Adipose tissue (tissue), 3 donors: ENCODE results near the gene ATP13A1. TPM values are rescaled to one million over a fixed set of nuclear protein-coding genes. Genes with fewer than 3 reads are reported as not detected.
"Not testable (repeated sequence)": the region's sequence is repeated elsewhere in the genome, so short reads cannot be mapped to it uniquely, and the experiment has no call there.

Experiments
- H3K27ac ChIP-seq: one replicate; pipeline ENCODE4 v1.5.1; 2013; ENCODE audit warnings: low read depth, low read length
- WGBS, 3 donors: extraction: QIAGEN DNeasy Blood & Tissue Kit; methylation state at CpG; one replicate each; pipeline ENCODE4 v1.1.7; 2013; 5-methylcytosine and 5-hydroxymethylcytosine counted together
- polyA plus RNA-seq, 3 donors: library from polyadenylated mRNA; stranded (reverse); fragments of 200-250 nt; gene quantifications; one replicate each; pipeline ENCODE4 v1.2.3, GENCODE V29; 2013
- donor health status: healthy with polysubstance abuse.
- donor health status: Bipolar disorder and iron deficiency.
- donor health status: healthy.

ATP13A1 gene
- polyA plus RNA-seq, 3 donors = 14.5 to 30.3 (median 24.5) TPM

- WGBS, 3 donors = 72 to 84% (median 79%) methylated on average over 9 of the region's 9 CpGs
- no peak overlapping the region for H3K27ac ChIP-seq
Observed at GRCh38 chr19:19602136-19602712, 61.3 kb downstream of the ATP13A1 start.

- H3K27ac ChIP-seq = no peak overlapping the region
- WGBS, 3 donors = 62 to 78% (median 72%) methylated on average over 1 of the region's 1 CpG
Observed at GRCh38 chr19:19600793-19601330, 62.6 kb downstream of the ATP13A1 start.

- not testable (repeated sequence) for H3K27ac ChIP-seq
Observed at GRCh38 chr19:19598728-19599451, 64.6 kb downstream of the ATP13A1 start.

GRCh38 chr19:19597809-19598306, 65.6 kb downstream of the ATP13A1 start:
- H3K27ac ChIP-seq = no peak overlapping the region

More at GRCh38 chr19:19598728-19599451, 64.6 kb downstream of the ATP13A1 start:
- WGBS, 3 donors = 89 to 91% (median 90%) methylated on average over 20 of the region's 20 CpGs

More at GRCh38 chr19:19597809-19598306, 65.6 kb downstream of the ATP13A1 start:
- 60 to 72% (median 71%) methylated on average over 8 of the region's 8 CpGs for WGBS, 3 donors

Other genes with a start within 250 kb of the ATP13A1 start
- 1 to 10 TPM in 2 of 3 donors, under 1 TPM in 1; 0.82 to 1.2 (median 1.1) TPM for gene TSSK6, start 148.1 kb downstream of the ATP13A1 start, polyA plus RNA-seq
- gene NDUFA13, start 147.5 kb downstream of the ATP13A1 start, polyA plus RNA-seq = 100 to 1,000 TPM; 169 to 404 (median 248) TPM
- 1 to 10 TPM; 3.7 to 4.9 (median 4.5) TPM for gene YJEFN3, start 134.8 kb downstream of the ATP13A1 start, polyA plus RNA-seq
- gene CILP2, start 125.4 kb downstream of the ATP13A1 start, polyA plus RNA-seq = under 1 TPM in 2 of 3 donors, not detected in 1; 0.03 to 0.49 TPM
- gene PBX4, start 45.0 kb downstream of the ATP13A1 start, polyA plus RNA-seq = 1 to 10 TPM in 1 of 3 donors, under 1 TPM in 2; 0.34 to 1.6 (median 0.86) TPM
- gene LPAR2, start 35.5 kb downstream of the ATP13A1 start, polyA plus RNA-seq = 10 to 100 TPM in 2 of 3 donors, 1 to 10 TPM in 1; 3.0 to 18.4 (median 12.6) TPM
- 10 to 100 TPM in 1 of 3 donors, 1 to 10 TPM in 2; 4.9 to 10.7 (median 6.6) TPM for gene GMIP, start 20.0 kb downstream of the ATP13A1 start, polyA plus RNA-seq
- 1 to 10 TPM; 2.9 to 5.1 (median 3.1) TPM for gene ZNF101, start 5.2 kb upstream of the ATP13A1 start, polyA plus RNA-seq
- gene ZNF14, start 69.4 kb upstream of the ATP13A1 start, polyA plus RNA-seq = 1 to 10 TPM; 1.3 to 2.2 (median 1.8) TPM
- gene ZNF506, start 158.1 kb upstream of the ATP13A1 start, polyA plus RNA-seq = 10 to 100 TPM in 1 of 3 donors, 1 to 10 TPM in 2; 5.2 to 11.9 (median 5.4) TPM
- gene ZNF253, start 202.2 kb upstream of the ATP13A1 start, polyA plus RNA-seq = 1 to 10 TPM; 2.1 to 3.2 (median 2.3) TPM
- gene ZNF93, start 237.3 kb upstream of the ATP13A1 start, polyA plus RNA-seq = 1 to 10 TPM; 1.3 to 5.0 (median 1.7) TPM